NB4 (cell line): ENCODE data around the gene MIA2.
"Not testable (repeated sequence)": the region's sequence is repeated elsewhere in the genome, so short reads cannot be mapped to it uniquely, and the experiment has no call there.

Source experiments
- DNase-seq: peaks from one replicate; pipeline ENCODE4 v3.0.0; 2010; ENCODE audit warnings: low read depth
- H3K4me3 ChIP-seq: one replicate; pipeline ENCODE4 v1.5.1; 2011; ENCODE audit warnings: mild to moderate bottlenecking, low read depth, low read length, moderate library complexity
- MYC ChIP-seq: IDR thresholded peaks from 2 replicates; pipeline ENCODE4 v1.6.1; 2011; ENCODE audit warnings: low read depth, low read length
- POLR2A ChIP-seq: IDR thresholded peaks from 2 replicates; pipeline ENCODE4 v1.6.1; 2011; ENCODE audit warnings: mild to moderate bottlenecking; ENCODE audit not compliant: insufficient read length; ENCODE audit errors: extremely low read depth
- TF ChIP-seq, protein P1 (sequence below): IDR thresholded peaks from one replicate; pipeline ENCODE4 v1.5.1; 2012; ENCODE audit warnings: low read depth, low read length
- TF ChIP-seq, protein P2 (sequence below): IDR thresholded peaks from 2 replicates; pipeline ENCODE4 v1.6.1; 2011; ENCODE audit warnings: low read depth, low read length

The MIA2 gene

DNA sequence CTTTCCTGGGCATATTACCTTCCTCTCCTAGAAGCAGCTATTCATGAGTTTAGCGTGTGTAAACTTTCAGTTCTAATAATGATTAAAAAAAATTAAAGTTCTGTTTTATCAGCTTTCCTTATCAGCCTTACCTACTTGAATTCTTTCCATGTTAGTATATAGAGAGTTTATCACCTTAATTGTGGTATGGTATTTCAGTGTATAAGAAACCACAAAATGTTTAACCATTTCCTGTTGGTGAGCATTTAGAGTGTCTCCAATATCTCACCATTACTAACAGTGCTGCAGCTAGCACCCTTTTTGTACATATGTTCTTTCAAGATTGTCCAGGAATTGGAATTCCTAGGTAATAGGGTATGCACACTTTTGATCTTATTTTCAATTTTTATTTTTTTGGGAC lies 109.1 kb downstream of the MIA2 start:
- TF ChIP-seq, protein P1, sequence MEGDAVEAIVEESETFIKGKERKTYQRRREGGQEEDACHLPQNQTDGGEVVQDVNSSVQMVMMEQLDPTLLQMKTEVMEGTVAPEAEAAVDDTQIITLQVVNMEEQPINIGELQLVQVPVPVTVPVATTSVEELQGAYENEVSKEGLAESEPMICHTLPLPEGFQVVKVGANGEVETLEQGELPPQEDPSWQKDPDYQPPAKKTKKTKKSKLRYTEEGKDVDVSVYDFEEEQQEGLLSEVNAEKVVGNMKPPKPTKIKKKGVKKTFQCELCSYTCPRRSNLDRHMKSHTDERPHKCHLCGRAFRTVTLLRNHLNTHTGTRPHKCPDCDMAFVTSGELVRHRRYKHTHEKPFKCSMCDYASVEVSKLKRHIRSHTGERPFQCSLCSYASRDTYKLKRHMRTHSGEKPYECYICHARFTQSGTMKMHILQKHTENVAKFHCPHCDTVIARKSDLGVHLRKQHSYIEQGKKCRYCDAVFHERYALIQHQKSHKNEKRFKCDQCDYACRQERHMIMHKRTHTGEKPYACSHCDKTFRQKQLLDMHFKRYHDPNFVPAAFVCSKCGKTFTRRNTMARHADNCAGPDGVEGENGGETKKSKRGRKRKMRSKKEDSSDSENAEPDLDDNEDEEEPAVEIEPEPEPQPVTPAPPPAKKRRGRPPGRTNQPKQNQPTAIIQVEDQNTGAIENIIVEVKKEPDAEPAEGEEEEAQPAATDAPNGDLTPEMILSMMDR = no peak
- TF ChIP-seq, protein P2, sequence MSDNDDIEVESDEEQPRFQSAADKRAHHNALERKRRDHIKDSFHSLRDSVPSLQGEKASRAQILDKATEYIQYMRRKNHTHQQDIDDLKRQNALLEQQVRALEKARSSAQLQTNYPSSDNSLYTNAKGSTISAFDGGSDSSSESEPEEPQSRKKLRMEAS = no peak
- TF ChIP-seq MYC (no peak), POLR2A (no peak)
- peak; percentile 15 for DNase-seq

DNA sequence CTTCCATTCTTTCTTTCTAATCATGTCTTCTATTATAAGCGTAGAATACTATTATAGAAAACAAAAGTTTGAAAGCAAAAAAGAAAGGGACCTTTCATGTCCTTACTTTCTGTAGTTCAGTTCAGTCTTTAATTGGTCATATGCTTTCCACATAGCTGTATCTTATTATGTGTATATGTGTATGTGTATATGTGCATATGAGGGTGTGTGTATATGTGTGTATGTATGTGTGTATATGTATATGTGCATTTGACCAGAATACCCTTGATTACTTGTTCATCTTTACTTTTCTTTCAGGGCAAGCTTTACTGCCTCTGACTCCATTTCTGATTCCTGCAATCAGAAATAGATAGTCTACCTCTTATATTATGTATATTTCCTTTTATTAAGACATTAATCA lies 109.9 kb downstream of the MIA2 start:
- H3K4me3 ChIP-seq = no peak overlapping the region
- DNase-seq = no peak
- TF ChIP-seq MYC (no peak), POLR2A (no peak)
- TF ChIP-seq, protein P2 = no peak
- TF ChIP-seq, protein P1 = no peak

More for the DNA sequence above, 109.1 kb downstream of the MIA2 start:
- no peak overlapping the region for H3K4me3 ChIP-seq

DNA sequence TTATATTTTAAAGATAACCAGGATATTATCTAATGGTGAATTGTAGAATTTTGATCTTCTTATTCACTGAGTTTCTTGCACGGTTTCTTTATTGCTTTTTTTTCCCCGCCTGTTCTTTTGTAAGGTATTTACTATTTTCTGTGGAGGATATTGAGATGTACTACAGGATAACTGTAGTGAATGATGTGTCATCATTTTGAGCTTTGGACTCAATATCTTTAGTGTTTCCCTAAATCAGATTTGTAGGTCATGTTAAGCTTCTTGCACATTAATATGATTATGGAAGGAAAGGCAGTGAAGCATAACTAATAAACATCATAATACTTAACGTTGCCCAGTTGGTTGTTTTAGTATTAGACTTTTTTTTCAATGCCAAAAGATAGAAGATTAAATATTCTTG lies 117.2 kb downstream of the MIA2 start:
- TF ChIP-seq, protein P1 = no peak
- TF ChIP-seq POLR2A (no peak), MYC (no peak)
- TF ChIP-seq, protein P2 = no peak
- no peak overlapping the region for H3K4me3 ChIP-seq
- no peak for DNase-seq

DNA sequence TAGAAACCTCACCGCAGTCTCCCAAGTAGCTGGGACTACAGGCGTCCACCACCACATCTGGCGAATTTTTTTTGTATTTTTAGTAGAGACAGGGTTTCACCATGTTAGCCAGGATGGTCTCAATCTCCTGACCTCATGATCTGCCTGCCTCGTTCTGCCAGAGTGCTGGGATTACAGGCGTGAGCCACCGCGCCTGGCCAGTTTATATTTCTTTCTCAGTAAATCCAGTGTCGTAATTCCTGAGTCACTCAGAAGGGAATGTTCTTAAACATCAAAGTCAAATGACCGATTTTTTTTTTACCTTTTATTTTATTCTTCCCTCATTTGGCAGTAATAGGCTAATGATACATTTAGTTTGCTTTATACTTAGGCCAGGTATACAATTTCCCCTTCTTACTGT lies 118.0 kb downstream of the MIA2 start:
- H3K4me3 ChIP-seq = no peak overlapping the region
- no peak for DNase-seq
- TF ChIP-seq, protein P1 = no peak
- TF ChIP-seq, protein P2 = no peak
- TF ChIP-seq MYC (no peak), POLR2A (no peak)

DNA sequence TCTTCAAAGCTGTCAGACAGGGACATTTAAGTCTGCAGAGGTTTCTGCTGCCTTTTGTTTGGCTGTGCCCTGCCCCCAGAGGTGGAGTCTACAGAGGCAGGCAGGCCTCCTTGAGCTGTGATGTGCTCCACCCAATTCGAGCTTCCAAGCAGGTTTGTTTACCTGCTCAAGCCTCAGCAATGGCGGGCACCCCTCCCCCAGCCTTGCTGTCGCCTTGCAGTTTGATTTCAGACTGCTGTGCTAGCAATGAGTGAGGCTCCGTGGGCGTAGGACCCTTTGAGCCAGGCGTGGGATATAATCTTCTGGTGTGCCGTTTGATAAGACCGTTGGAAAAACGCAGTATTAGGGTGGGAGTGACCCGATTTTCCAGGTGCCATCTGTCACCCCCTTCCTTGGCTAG lies 125.4 kb downstream of the MIA2 start:
- not testable (repeated sequence) for DNase-seq, H3K4me3 ChIP-seq

DNA sequence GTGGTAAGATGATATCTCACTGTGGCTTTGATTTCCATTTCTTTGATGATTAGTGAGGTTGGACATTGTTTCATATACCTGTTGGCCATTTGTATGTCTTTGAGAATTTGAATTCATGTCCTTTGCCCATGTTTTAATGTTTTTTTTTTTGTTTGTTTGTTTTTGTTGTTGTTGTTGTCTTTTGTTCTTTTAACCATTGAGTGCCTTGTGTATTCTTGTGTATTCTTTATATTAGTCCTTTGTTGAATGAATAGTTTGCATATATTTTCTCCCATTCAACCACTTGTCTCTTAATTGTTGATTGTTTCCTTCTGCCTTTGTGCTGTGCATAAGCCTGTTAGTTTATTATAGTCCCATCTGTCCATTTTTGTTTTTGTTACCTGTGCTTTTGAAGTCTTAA lies 126.6 kb downstream of the MIA2 start:
- H3K4me3 ChIP-seq = no peak overlapping the region
- DNase-seq = no peak
- TF ChIP-seq POLR2A = no peak
- TF ChIP-seq, protein P1 = no peak
- TF ChIP-seq, protein P2 = no peak
- no peak for TF ChIP-seq MYC

DNA sequence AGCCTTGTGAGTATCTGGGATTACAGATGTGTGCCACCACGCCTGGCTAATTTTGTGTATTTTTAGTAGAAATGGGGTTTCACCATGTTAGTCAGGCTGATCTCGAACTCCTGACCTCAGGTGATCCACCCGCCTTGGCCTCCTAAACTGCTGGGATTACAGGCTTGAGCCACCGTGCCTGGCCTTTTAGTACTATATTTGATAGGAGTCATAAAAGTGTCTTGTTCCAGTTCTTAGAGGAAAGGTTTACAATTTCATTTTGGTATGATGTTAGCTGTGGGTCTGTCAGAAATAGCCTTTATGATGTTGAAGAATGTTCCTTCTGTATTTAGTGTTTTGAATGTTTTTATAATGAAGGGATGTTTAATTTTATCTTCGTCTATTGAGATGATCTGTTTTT lies 127.8 kb downstream of the MIA2 start:
- DNase-seq, H3K4me3 ChIP-seq: not testable (repeated sequence)
